ENCODE data around the gene RAB4A. TPM values are rescaled to one million over a fixed set of nuclear protein-coding genes. Genes with fewer than 3 reads are reported as not detected.

The RAB4A gene
- total RNA-seq, 2 experiments from 2014 or later, result 22.9 to 25.9 TPM

GRCh38 chr1:229230140-229230892 lies 40.6 kb upstream of the RAB4A start:
- intact Hi-C loops (cut with micrococcal nuclease), result no loop called here
- Mint-ChIP-seq H3K4me3 (no peak overlapping the region), H3K4me1 (ENCODE audit: low read depth) (peaks cover 4% of the 10 kb centered on the region), H3K9me3 (no peaks in the 10 kb centered on the region), H3K27ac (no peak overlapping the region), H3K36me3 (no peaks in the 10 kb centered on the region), H3K27me3 (no peaks in the 10 kb centered on the region)
- ChIA-PET CTCF (interaction anchor here (1.1 to 5.9 kb wide), 3 partner anchors 91 to 564 kb away, joined by 3 to 110 read pairs (median 67); partner anchors contain the start of gene RHOU), POLR2A (no interaction called here)
- no peak for DNase-seq

- Mint-ChIP-seq H3K27me3 (no peaks in the 10 kb centered on the region), H3K9me3 (no peaks in the 10 kb centered on the region), H3K36me3 (no peaks in the 10 kb centered on the region), H3K4me1 (ENCODE audit: low read depth) (peaks cover 4% of the 10 kb centered on the region), H3K27ac (no peak overlapping the region), H3K4me3 (no peak overlapping the region)
- DNase-seq, result no peak
- intact Hi-C loops (cut with micrococcal nuclease), result no loop called here
- ChIA-PET POLR2A (no interaction called here), CTCF (interaction anchor here (4.7 to 5.9 kb wide), 2 partner anchors 495 to 565 kb away, joined by 67 to 110 read pairs; partner anchors contain the start of gene RHOU)
Measured at GRCh38 chr1:229230893-229231753, 39.8 kb upstream of the RAB4A start.

- intact Hi-C loops (cut with micrococcal nuclease), result no loop called here
- no peaks in the 10 kb centered on the region for H3K27me3 Mint-ChIP-seq
- H3K36me3 Mint-ChIP-seq, result no peaks in the 10 kb centered on the region
- no peak overlapping the region for H3K27ac Mint-ChIP-seq
- peaks cover 4% of the 10 kb centered on the region for H3K4me1 Mint-ChIP-seq (ENCODE audit: low read depth)
- no peak overlapping the region for H3K4me3 Mint-ChIP-seq
- POLR2A ChIA-PET, result no interaction called here
- H3K9me3 Mint-ChIP-seq, result no peaks in the 10 kb centered on the region
- DNase-seq, result no peak
- CTCF ChIA-PET, result interaction anchor here (5.9 kb wide), 1 partner anchor 496 kb away, joined by 67 read pairs; the partner anchor contains the start of gene RHOU
Measured at GRCh38 chr1:229231754-229232119, 39.2 kb upstream of the RAB4A start.

- ChIA-PET POLR2A (no interaction called here), CTCF (interaction anchor here (1.0 kb wide), 1 partner anchor 567 kb away, joined by 3 read pairs; no protein-coding TSS in a partner anchor)
- intact Hi-C loops (cut with micrococcal nuclease), result no loop called here
- Mint-ChIP-seq H3K27me3 (no peaks in the 10 kb centered on the region), H3K9me3 (no peaks in the 10 kb centered on the region), H3K4me1 (ENCODE audit: low read depth) (no peaks in the 10 kb centered on the region), H3K36me3 (no peaks in the 10 kb centered on the region), H3K27ac (no peak overlapping the region), H3K4me3 (no peak overlapping the region)
- no peak for DNase-seq
Measured at GRCh38 chr1:229234870-229235472, 35.9 kb upstream of the RAB4A start.

- intact Hi-C loops (cut with micrococcal nuclease), result no loop called here
- no peaks in the 10 kb centered on the region for H3K36me3 Mint-ChIP-seq
- no peak overlapping the region for H3K4me3 Mint-ChIP-seq
- no peaks in the 10 kb centered on the region for H3K27me3 Mint-ChIP-seq
- POLR2A ChIA-PET, result no interaction called here
- no peaks in the 10 kb centered on the region for H3K4me1 Mint-ChIP-seq (ENCODE audit: low read depth)
- no peak overlapping the region for H3K27ac Mint-ChIP-seq
- CTCF ChIA-PET, result interaction anchor here (1.6 kb wide), 1 partner anchor 10 kb away, joined by 7 read pairs; no protein-coding TSS in a partner anchor
- no peak for DNase-seq
- no peaks in the 10 kb centered on the region for H3K9me3 Mint-ChIP-seq
Measured at GRCh38 chr1:229237320-229237719, 33.6 kb upstream of the RAB4A start.

- H3K36me3 Mint-ChIP-seq, result no peaks in the 10 kb centered on the region
- CTCF ChIA-PET, result no interaction called here
Measured at GRCh38 chr1:229238231-229238630, 32.7 kb upstream of the RAB4A start.

GRCh38 chr1:229238674-229239415 lies 32.1 kb upstream of the RAB4A start:
- H3K4me1 Mint-ChIP-seq (ENCODE audit: low read depth), result no peaks in the 10 kb centered on the region
- H3K4me3 Mint-ChIP-seq, result no peak overlapping the region
- ChIA-PET POLR2A (no interaction called here), CTCF (no interaction called here)
- peaks cover 13% of the 10 kb centered on the region for H3K9me3 Mint-ChIP-seq
- DNase-seq, result no peak
- no peaks in the 10 kb centered on the region for H3K27me3 Mint-ChIP-seq
- H3K27ac Mint-ChIP-seq, result no peak overlapping the region
- intact Hi-C loops (cut with micrococcal nuclease), result no loop called here
- H3K36me3 Mint-ChIP-seq, result peaks cover 4% of the 10 kb centered on the region

More at GRCh38 chr1:229238231-229238630, 32.7 kb upstream of the RAB4A start:
- Mint-ChIP-seq H3K27me3 (no peaks in the 10 kb centered on the region), H3K4me3 (no peak overlapping the region), H3K4me1 (ENCODE audit: low read depth) (no peaks in the 10 kb centered on the region), H3K9me3 (peaks cover 6% of the 10 kb centered on the region), H3K27ac (no peak overlapping the region)
- POLR2A ChIA-PET, result no interaction called here
- DNase-seq, result no peak
- intact Hi-C loops (cut with micrococcal nuclease), result no loop called here

- Mint-ChIP-seq H3K27me3 (no peaks in the 10 kb centered on the region), H3K36me3 (peaks cover 5% of the 10 kb centered on the region), H3K27ac (no peak overlapping the region), H3K9me3 (peaks cover 21% of the 10 kb centered on the region), H3K4me3 (no peak overlapping the region), H3K4me1 (ENCODE audit: low read depth) (no peaks in the 10 kb centered on the region)
- DNase-seq, result no peak
- ChIA-PET POLR2A (no interaction called here), CTCF (no interaction called here)
- intact Hi-C loops (cut with micrococcal nuclease), result no loop called here
Measured at GRCh38 chr1:229240532-229240931, 30.4 kb upstream of the RAB4A start.

GRCh38 chr1:229241390-229241789 lies 29.5 kb upstream of the RAB4A start:
- Mint-ChIP-seq H3K36me3 (peaks cover 5% of the 10 kb centered on the region), H3K27ac (no peak overlapping the region), H3K4me3 (no peak overlapping the region), H3K9me3 (peaks cover 21% of the 10 kb centered on the region), H3K27me3 (no peaks in the 10 kb centered on the region), H3K4me1 (ENCODE audit: low read depth) (no peaks in the 10 kb centered on the region)
- ChIA-PET POLR2A (no interaction called here), CTCF (no interaction called here)
- DNase-seq, result no peak
- intact Hi-C loops (cut with micrococcal nuclease), result no loop called here

GRCh38 chr1:229243638-229244037 lies 27.3 kb upstream of the RAB4A start:
- ChIA-PET CTCF (interaction anchor here (0.6 to 1.3 kb wide), 4 partner anchors 11 to 16 kb away, joined by 3 to 5 read pairs (median 3); no protein-coding TSS in a partner anchor), POLR2A (no interaction called here)
- no peak overlapping the region for H3K4me3 Mint-ChIP-seq
- peaks cover 21% of the 10 kb centered on the region for H3K9me3 Mint-ChIP-seq
- no peak overlapping the region for H3K27ac Mint-ChIP-seq
- intact Hi-C loops (cut with micrococcal nuclease), result no loop called here
- H3K36me3 Mint-ChIP-seq, result peaks cover 5% of the 10 kb centered on the region
- H3K27me3 Mint-ChIP-seq, result no peaks in the 10 kb centered on the region
- DNase-seq, result no peak
- peaks cover under 1% of the 10 kb centered on the region for H3K4me1 Mint-ChIP-seq (ENCODE audit: low read depth)

- H3K9me3 Mint-ChIP-seq, result peaks cover 21% of the 10 kb centered on the region
Measured at GRCh38 chr1:229244091-229244490, 26.8 kb upstream of the RAB4A start.

More at GRCh38 chr1:229244091-229244490, 26.8 kb upstream of the RAB4A start:
- intact Hi-C loops (cut with micrococcal nuclease), result no loop called here
- no peaks in the 10 kb centered on the region for H3K27me3 Mint-ChIP-seq
- peaks cover 5% of the 10 kb centered on the region for H3K36me3 Mint-ChIP-seq
- no peak overlapping the region for H3K4me3 Mint-ChIP-seq
- H3K27ac Mint-ChIP-seq, result no peak overlapping the region
- ChIA-PET POLR2A (no interaction called here), CTCF (interaction anchor here (0.6 to 1.3 kb wide), 4 partner anchors 10 to 17 kb away, joined by 3 read pairs; no protein-coding TSS in a partner anchor)
- DNase-seq, result no peak
- peaks cover 5% of the 10 kb centered on the region for H3K4me1 Mint-ChIP-seq (ENCODE audit: low read depth)

Data from activated CD4-positive, alpha-beta memory T cell treated with anti-CD3 and anti-CD28 coated beads for 36 hours (primary cell).